NCI-H1092 treated with DMSO at 0.1 percent for 48 hours (cell line): ENCODE results near the gene IQCK.
A peak's percentile ranks its signal among the peaks of the same experiment; 100 is the strongest.

Experiments
- DNase-seq: peaks from one replicate; lab custom pipeline; 2025; lab: John Stamatoyannopoulos, UW

Gene IQCK

GRCh38 chr16:19860166-19861041, 142.3 kb downstream of the IQCK start:
- DNase-seq: no peak

GRCh38 chr16:19861133-19861532, 143.1 kb downstream of the IQCK start:
- DNase-seq: no peak

GRCh38 chr16:19861811-19862327, 143.8 kb downstream of the IQCK start:
- DNase-seq: no peak

GRCh38 chr16:19863990-19864389, 145.9 kb downstream of the IQCK start:
- no peak for DNase-seq

- DNase-seq: no peak
These were observed 146.5 kb downstream of the IQCK start for GRCh38 chr16:19864566-19864965.

- DNase-seq: no peak
These were observed 150.3 kb downstream of the IQCK start for GRCh38 chr16:19868421-19868820.

- no peak for DNase-seq
These were observed 153.7 kb downstream of the IQCK start for GRCh38 chr16:19871721-19872120.

- DNase-seq: no peak
These were observed 154.2 kb downstream of the IQCK start for GRCh38 chr16:19872179-19872863.

- no peak for DNase-seq
These were observed 154.9 kb downstream of the IQCK start for GRCh38 chr16:19872935-19873334.

- DNase-seq: no peak
These were observed 156.0 kb downstream of the IQCK start for GRCh38 chr16:19874026-19874425.

GRCh38 chr16:19874851-19875546, 156.9 kb downstream of the IQCK start:
- DNase-seq: peak; percentile 42

GRCh38 chr16:19875900-19876299, 157.8 kb downstream of the IQCK start:
- DNase-seq: no peak

- DNase-seq: no peak
These were observed 158.5 kb downstream of the IQCK start for GRCh38 chr16:19876501-19877059.

GRCh38 chr16:19878757-19879156, 160.7 kb downstream of the IQCK start:
- DNase-seq: no peak

- peak; percentile 46 for DNase-seq
These were observed 161.2 kb downstream of the IQCK start for GRCh38 chr16:19879241-19879792.

- DNase-seq: no peak
These were observed 163.0 kb downstream of the IQCK start for GRCh38 chr16:19881028-19881427.

GRCh38 chr16:19881783-19882182, 163.7 kb downstream of the IQCK start:
- no peak for DNase-seq

- DNase-seq: no peak
These were observed 164.1 kb downstream of the IQCK start for GRCh38 chr16:19882186-19882585.

- no peak for DNase-seq
These were observed 164.6 kb downstream of the IQCK start for GRCh38 chr16:19882646-19883045.

- DNase-seq: peak; percentile 17
These were observed 165.4 kb downstream of the IQCK start for GRCh38 chr16:19883296-19883965.

- no peak for DNase-seq
These were observed 166.0 kb downstream of the IQCK start for GRCh38 chr16:19883966-19884485.
